Measurements from ENCODE around the gene RAD51B.

The RAD51B gene

GRCh38 chr14:68477461-68478085 lies 658.0 kb downstream of the RAD51B start:
- no peak for DNase-seq

GRCh38 chr14:68479247-68479646 lies 659.7 kb downstream of the RAD51B start:
- no peak for DNase-seq

GRCh38 chr14:68482018-68482417 lies 662.4 kb downstream of the RAD51B start:
- DNase-seq, result no peak

GRCh38 chr14:68482772-68483395 lies 663.3 kb downstream of the RAD51B start:
- no peak for DNase-seq

GRCh38 chr14:68486033-68486732 lies 666.6 kb downstream of the RAD51B start:
- no peak for DNase-seq

GRCh38 chr14:68486809-68487208 lies 667.2 kb downstream of the RAD51B start:
- DNase-seq, result no peak

- DNase-seq, result no peak
Observed at GRCh38 chr14:68487805-68488590, 668.4 kb downstream of the RAD51B start.

GRCh38 chr14:68491793-68492192 lies 672.2 kb downstream of the RAD51B start:
- no peak for DNase-seq

- DNase-seq, result no peak
Observed at GRCh38 chr14:68492381-68493151, 673.0 kb downstream of the RAD51B start.

- no peak for DNase-seq
Observed at GRCh38 chr14:68493152-68493911, 673.8 kb downstream of the RAD51B start.

GRCh38 chr14:68495101-68496039 lies 675.8 kb downstream of the RAD51B start:
- peak; percentile 37 for DNase-seq

- no peak for DNase-seq
Observed at GRCh38 chr14:68497011-68497410, 677.4 kb downstream of the RAD51B start.

- DNase-seq, result no peak
Observed at GRCh38 chr14:68499451-68499850, 679.9 kb downstream of the RAD51B start.

GRCh38 chr14:68501171-68501570 lies 681.6 kb downstream of the RAD51B start:
- no peak for DNase-seq

- peak; percentile 44 for DNase-seq
Observed at GRCh38 chr14:68501614-68502052, 682.1 kb downstream of the RAD51B start.

- DNase-seq, result no peak
Observed at GRCh38 chr14:68502230-68502629, 682.7 kb downstream of the RAD51B start.

GRCh38 chr14:68503186-68503825 lies 683.7 kb downstream of the RAD51B start:
- DNase-seq, result no peak

- no peak for DNase-seq
Observed at GRCh38 chr14:68504861-68505260, 685.3 kb downstream of the RAD51B start.

- peak; percentile 57 for DNase-seq
Observed at GRCh38 chr14:68506021-68506644, 686.6 kb downstream of the RAD51B start.

Data from femur (tissue), 1 donor.